Neural cell (in vitro differentiated cells): Measurements from ENCODE around the gene SUN1.

Source experiments
- CTCF ChIP-seq: fragments of 450-650 bp; IDR thresholded peaks from 2 replicates; pipeline ENCODE4 v1.5.1; 2014; ENCODE audit warnings: antibody characterized with exemption, mild to moderate bottlenecking, moderate library complexity; ENCODE audit not compliant: poor library complexity, severe bottlenecking
- EP300 ChIP-seq: fragments of 450-650 bp; conservative IDR thresholded peaks from 2 replicates; pipeline ENCODE4 v1.6.1; 2014; ENCODE audit warnings: antibody characterized with exemption, mild to moderate bottlenecking, moderate library complexity; ENCODE audit not compliant: poor library complexity, severe bottlenecking
- EZH2 ChIP-seq: fragments of 200-600, 300-800 bp; shearing (Covaris generic), sonication (generic); IDR thresholded peaks from 2 replicates; pipeline ENCODE4 v1.6.1; 2014; ENCODE audit warnings: antibody characterized with exemption, low read length, borderline replicate concordance, mild to moderate bottlenecking; ENCODE audit not compliant: insufficient read depth, poor library complexity, severe bottlenecking
- POLR2AphosphoS5 ChIP-seq: IDR thresholded peaks from 2 replicates; pipeline ENCODE4 v1.6.1; 2012
- RAD21 ChIP-seq: fragments of 450-650 bp; conservative IDR thresholded peaks from 2 replicates; pipeline ENCODE4 v1.6.1; 2014; ENCODE audit warnings: antibody characterized with exemption, mild to moderate bottlenecking, moderate library complexity
- TAF1 ChIP-seq: IDR thresholded peaks from 2 replicates; pipeline ENCODE4 v1.6.1; 2012; ENCODE audit warnings: low read depth

GRCh38 chr7:889391-889790, 57.1 kb downstream of the SUN1 start:
- TF ChIP-seq CTCF (no peak), POLR2AphosphoS5 (no peak), EP300 (no peak), TAF1 (no peak), EZH2 (no peak), RAD21 (no peak)
